NCI-H2107 treated with DMSO at 0.1 percent for 48 hours (cell line): Measurements from ENCODE around the gene PGM2L1.

Source experiments
- DNase-seq: peaks from one replicate; lab custom pipeline; 2025; ENCODE audit not compliant: unreplicated experiment; lab: John Stamatoyannopoulos, UW

PGM2L1 gene

GRCh38 chr11:74307434-74307833 is 90.8 kb downstream of the PGM2L1 start:
- peak; percentile 11 for DNase-seq

GRCh38 chr11:74306435-74307175 is 91.6 kb downstream of the PGM2L1 start:
- DNase-seq = no peak

- no peak for DNase-seq
These were observed 99.2 kb downstream of the PGM2L1 start for GRCh38 chr11:74299015-74299414.

GRCh38 chr11:74297484-74297883 is 100.7 kb downstream of the PGM2L1 start:
- DNase-seq = peak; percentile 47

GRCh38 chr11:74288911-74289310 is 109.3 kb downstream of the PGM2L1 start:
- DNase-seq = no peak

- DNase-seq = no peak
These were observed 110.1 kb downstream of the PGM2L1 start for GRCh38 chr11:74288161-74288560.

- DNase-seq = no peak
These were observed 113.8 kb downstream of the PGM2L1 start for GRCh38 chr11:74284466-74284865.

- no peak for DNase-seq
These were observed 114.6 kb downstream of the PGM2L1 start for GRCh38 chr11:74283580-74284180.

- DNase-seq = no peak
These were observed 115.3 kb downstream of the PGM2L1 start for GRCh38 chr11:74282914-74283371.

- no peak for DNase-seq
These were observed 115.8 kb downstream of the PGM2L1 start for GRCh38 chr11:74282421-74282820.

GRCh38 chr11:74280494-74280893 is 117.7 kb downstream of the PGM2L1 start:
- DNase-seq = no peak
